Epithelial cell of esophagus (primary cell): ENCODE results near the gene NECTIN4.

Experiments used
- DNase-seq: peaks from one replicate; pipeline ENCODE4 v3.0.0; 2010; ENCODE audit warnings: low read depth
- H3K4me3 ChIP-seq: 2 replicates; pipeline ENCODE4 v1.5.1; 2011; ENCODE audit warnings: mild to moderate bottlenecking, low read length, control low read depth
- TF ChIP-seq, protein P1 (sequence below): IDR thresholded peaks from 2 replicates; pipeline ENCODE4 v1.5.1; 2011; ENCODE audit warnings: low read depth, mild to moderate bottlenecking, low read length, control low read depth, inconsistent platforms; ENCODE audit not compliant: insufficient read depth; ENCODE audit errors: missing control alignments

NECTIN4 gene

DNA sequence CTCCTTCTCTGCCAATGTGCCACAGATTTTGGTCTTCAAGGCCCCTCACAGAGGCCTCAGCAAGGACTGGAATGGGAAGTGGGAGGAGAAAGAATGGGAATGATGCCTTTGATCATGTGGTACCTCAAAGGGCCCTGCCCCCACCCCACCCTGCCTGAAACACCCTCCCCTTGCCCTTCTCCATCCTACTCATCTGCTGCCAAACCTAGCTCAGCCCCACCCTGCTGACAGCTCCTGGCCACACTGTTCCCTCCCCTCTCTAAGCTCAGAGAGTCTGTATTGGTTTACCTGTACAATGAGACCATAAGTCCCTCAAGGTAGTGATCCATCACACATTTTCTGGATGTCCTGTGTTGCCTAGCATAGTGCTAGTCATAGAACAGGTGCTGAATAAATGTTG lies 12.9 kb downstream of the NECTIN4 start:
- TF ChIP-seq, protein P1, sequence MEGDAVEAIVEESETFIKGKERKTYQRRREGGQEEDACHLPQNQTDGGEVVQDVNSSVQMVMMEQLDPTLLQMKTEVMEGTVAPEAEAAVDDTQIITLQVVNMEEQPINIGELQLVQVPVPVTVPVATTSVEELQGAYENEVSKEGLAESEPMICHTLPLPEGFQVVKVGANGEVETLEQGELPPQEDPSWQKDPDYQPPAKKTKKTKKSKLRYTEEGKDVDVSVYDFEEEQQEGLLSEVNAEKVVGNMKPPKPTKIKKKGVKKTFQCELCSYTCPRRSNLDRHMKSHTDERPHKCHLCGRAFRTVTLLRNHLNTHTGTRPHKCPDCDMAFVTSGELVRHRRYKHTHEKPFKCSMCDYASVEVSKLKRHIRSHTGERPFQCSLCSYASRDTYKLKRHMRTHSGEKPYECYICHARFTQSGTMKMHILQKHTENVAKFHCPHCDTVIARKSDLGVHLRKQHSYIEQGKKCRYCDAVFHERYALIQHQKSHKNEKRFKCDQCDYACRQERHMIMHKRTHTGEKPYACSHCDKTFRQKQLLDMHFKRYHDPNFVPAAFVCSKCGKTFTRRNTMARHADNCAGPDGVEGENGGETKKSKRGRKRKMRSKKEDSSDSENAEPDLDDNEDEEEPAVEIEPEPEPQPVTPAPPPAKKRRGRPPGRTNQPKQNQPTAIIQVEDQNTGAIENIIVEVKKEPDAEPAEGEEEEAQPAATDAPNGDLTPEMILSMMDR: no peak
- H3K4me3 ChIP-seq: no peak overlapping the region
- peak; percentile 75 for DNase-seq

GRCh38 chr1:161074676-161075368 lies 14.5 kb downstream of the NECTIN4 start:
- TF ChIP-seq, protein P1: no peak
- peak overlapping the region; percentile 43 for H3K4me3 ChIP-seq
- DNase-seq: peak; percentile 99

DNA sequence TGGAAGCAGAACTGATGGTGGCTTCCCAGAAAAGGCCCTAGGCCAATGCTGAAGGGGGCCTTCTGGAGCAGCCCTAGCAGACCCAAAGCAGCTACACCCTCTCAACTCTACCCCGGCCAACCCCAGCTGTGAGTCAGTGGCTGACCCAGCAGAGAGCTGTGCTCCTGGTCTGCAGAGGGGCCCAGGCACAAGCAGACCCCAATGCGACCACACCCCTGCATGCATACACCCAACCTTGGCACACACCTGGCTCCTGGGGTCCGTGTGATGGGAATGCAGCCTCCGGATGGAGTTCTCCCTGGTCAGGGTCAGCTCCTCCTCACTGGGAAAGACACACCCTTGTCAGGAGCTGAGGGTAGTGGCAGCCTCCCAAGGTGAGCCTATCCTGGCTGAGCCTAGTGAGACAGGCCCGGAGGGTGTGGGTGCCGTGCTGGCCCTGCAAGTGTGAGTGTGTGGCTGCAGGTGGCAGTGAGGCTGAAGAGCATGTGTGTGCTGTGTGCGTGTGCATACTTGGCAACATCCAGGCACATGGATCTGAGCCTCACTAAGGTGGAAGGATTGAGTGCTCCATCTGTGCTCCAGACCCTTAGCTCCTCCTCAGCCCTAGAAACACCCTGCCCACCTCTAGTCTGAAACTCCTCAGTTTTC lies 15.8 kb downstream of the NECTIN4 start:
- TF ChIP-seq, protein P1: peak; percentile 35
- H3K4me3 ChIP-seq: peak overlapping the region; percentile 43
- DNase-seq: peak; percentile 84

DNA sequence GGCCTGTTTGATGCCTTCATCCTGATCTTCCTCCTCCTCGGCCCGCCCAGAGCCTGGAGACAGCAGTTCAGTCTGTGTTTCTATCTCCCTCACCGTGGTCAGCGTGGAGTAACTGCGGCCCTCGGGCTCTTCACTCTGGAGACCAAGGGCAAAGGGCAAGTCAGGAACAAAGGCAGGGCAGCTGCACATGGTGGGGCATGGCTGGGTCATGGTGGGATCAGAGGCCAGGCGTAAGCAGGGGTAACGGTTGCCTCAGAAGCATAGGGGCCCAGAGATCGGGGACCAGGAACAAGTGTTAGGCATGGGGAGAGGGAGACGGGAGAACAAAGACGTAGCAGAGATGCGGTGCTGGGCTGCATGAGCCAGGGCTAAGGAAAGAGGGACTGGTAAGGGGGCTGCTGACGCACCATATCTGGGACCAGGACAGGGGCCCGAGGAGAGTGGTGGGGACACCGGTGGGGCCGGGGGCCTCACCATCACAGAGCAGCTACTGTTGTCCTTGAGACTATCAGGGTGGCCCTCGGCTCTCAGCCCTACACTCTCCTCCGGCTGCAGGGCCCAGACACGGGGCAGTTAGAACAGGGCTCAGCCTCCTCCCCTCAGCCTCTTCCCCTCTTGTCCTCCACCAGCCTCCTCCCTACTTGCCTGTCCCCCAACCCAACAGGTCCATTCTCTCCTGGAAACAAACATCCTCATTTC lies 16.5 kb downstream of the NECTIN4 start:
- no peak for DNase-seq
- TF ChIP-seq, protein P1: no peak

DNA sequence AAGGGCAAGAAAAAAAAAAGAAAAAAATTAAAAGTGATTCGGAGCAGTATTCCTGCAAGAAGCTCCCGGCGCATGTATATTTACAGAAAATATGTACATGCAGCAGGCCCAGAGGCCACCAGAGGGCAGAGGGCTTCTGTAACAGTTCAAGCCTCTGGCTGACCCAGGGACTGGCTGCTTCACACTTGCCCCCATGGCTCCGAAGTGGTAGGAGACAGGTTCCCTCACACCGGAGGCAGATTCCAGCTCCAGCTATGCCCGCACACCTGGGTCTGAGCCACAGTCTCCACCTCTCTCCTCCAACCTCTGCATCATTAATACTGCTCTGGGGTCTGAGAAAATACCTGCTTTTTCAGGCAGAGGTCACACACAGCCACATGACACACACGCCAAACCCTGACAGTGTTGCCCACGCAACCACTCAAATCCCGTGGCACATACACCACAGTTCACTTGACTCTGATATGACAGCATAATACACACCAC lies 17.4 kb downstream of the NECTIN4 start:
- TF ChIP-seq, protein P1: peak; percentile 47
- peak; percentile 55 for DNase-seq
- H3K4me3 ChIP-seq: no peak overlapping the region

More for the DNA sequence above, 16.5 kb downstream of the NECTIN4 start:
- H3K4me3 ChIP-seq: peak overlapping the region; percentile 43

DNA sequence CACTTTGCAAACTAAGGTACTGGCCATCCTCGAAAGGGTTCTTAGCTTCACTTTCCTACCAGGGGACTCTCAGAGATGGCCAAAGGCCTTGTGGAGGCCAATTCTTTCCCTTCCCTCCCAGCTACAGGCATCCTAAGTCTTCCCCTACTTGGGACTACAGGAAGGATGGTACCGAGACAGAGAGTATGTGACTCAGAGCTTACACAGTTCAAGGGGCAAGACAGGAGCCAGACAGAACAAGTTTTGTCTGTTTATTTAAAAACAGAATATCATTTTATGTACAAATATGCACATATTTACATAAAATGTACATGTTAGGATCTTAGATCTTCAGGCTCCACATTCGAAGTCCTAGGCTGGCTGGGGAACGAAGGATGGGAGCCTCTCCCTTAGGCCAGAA lies 18.6 kb downstream of the NECTIN4 start:
- peak; percentile 52 for DNase-seq
- TF ChIP-seq, protein P1: no peak
- H3K4me3 ChIP-seq: no peak overlapping the region
